Suprapubic skin (tissue), 4 donors: ENCODE results near the gene ARMH1.

Experiments
- CTCF ChIP-seq, 2 donors: fragments of 200-600 bp in 1 of 2; fragments of 450-650 bp in 1 of 2; sonication (generic) in 1 of 2; IDR thresholded peaks; one replicate each; pipeline ENCODE4 v1.5.1; 2016 to 2019; ENCODE audit warnings: antibody characterized with exemption in 2 of 2, mild to moderate bottlenecking in 1 of 2, moderate library complexity in 1 of 2
- EP300 ChIP-seq: sonication (generic); formaldehyde crosslinking; IDR thresholded peaks from one replicate; pipeline ENCODE4 v1.6.1; 2017; ENCODE audit warnings: antibody characterized with exemption
- POLR2A ChIP-seq, 2 donors: fragments of 450-650 bp; IDR thresholded peaks; one replicate each; pipeline ENCODE4 v1.6.1; 2017; ENCODE audit warnings: antibody characterized with exemption in 2 of 2, mild to moderate bottlenecking in 2 of 2, moderate library complexity in 2 of 2
- POLR2AphosphoS5 ChIP-seq, 3 donors: sonication (generic); formaldehyde crosslinking; IDR thresholded peaks; one replicate each; pipeline ENCODE4 v1.6.1; 2017; ENCODE audit warnings: antibody characterized with exemption in 3 of 3

- TF ChIP-seq CTCF (IDR thresholded peaks at IDR 0.05): no peak
- no peak for TF ChIP-seq EP300
- no peak for TF ChIP-seq POLR2A (IDR thresholded peaks at IDR 0.05)
- no peak for TF ChIP-seq POLR2AphosphoS5 (IDR thresholded peaks at IDR 0.05)
These were observed 49.2 kb downstream of the ARMH1 start for GRCh38 chr1:44723496-44724295.
